ENCODE results near the gene EIF5A.

DNA sequence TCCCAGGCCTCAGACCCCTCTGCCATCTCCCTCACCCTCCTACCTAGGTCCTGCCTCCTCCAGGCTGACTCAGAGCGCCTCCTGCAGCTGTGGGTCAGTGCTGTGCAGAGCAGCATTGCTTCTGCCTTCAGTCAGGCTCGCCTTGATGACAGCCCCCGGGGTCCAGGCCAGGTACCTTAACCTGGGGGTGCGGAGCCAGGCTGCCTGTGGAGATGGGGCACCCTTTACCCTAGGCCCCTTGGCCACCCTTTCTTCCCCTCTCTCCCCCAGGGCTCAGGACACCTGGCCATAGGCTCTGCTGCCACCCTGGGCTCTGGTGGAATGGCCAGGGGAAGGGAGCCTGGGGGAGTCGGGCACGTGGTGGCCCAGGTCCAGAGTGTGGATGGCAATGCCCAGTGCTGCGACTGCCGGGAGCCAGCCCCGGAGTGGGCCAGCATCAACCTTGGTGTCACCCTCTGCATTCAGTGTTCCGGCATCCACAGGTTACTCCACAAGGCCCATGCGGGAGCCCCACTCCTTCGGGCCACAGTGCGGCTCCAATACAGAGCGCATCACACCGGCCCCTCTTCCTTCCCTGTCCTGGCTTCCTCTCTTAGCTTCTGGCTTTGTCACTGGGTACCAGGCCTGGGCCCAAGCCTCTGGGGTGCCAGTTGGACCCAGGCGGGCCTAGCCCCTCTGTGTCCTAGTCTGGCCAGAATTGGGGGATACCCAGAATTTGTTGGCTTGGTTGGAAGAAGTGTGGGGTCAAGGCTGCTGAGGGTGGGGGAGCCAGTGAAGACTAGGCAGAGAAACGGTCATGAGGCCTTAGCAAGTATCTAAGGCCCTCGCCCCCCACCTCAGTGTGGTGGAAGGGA, 39.6 kb downstream of the EIF5A start:
- TF ChIP-seq, protein P1, sequence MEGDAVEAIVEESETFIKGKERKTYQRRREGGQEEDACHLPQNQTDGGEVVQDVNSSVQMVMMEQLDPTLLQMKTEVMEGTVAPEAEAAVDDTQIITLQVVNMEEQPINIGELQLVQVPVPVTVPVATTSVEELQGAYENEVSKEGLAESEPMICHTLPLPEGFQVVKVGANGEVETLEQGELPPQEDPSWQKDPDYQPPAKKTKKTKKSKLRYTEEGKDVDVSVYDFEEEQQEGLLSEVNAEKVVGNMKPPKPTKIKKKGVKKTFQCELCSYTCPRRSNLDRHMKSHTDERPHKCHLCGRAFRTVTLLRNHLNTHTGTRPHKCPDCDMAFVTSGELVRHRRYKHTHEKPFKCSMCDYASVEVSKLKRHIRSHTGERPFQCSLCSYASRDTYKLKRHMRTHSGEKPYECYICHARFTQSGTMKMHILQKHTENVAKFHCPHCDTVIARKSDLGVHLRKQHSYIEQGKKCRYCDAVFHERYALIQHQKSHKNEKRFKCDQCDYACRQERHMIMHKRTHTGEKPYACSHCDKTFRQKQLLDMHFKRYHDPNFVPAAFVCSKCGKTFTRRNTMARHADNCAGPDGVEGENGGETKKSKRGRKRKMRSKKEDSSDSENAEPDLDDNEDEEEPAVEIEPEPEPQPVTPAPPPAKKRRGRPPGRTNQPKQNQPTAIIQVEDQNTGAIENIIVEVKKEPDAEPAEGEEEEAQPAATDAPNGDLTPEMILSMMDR (IDR thresholded peaks at IDR 0.05; ENCODE audit: poor library complexity), result no peak
- TF ChIP-seq EZH2 (IDR thresholded peaks at IDR 0.05; ENCODE audit: borderline replicate concordance), result no peak

Measured in hepatocyte (in vitro differentiated cells).